Measurements from ENCODE around the gene VPS54. TPM values are rescaled to one million over a fixed set of nuclear protein-coding genes. Genes with fewer than 3 reads are reported as not detected.
"Not testable (repeated sequence)": the region's sequence is repeated elsewhere in the genome, so short reads cannot be mapped to it uniquely, and the experiment has no call there.

The VPS54 gene
- total RNA-seq, 1 experiment from 2014 or later, result 12.4 TPM

GRCh38 chr2:63994329-63995070 lies 24.7 kb downstream of the VPS54 start:
- intact Hi-C loops (cut with micrococcal nuclease); H4K20me1 ChIP-seq (ENCODE audit: insufficient read depth); H3K27ac ChIP-seq (ENCODE audit: low read depth, low read length); DNase-seq (ENCODE audit: low read depth, low spot score); H3K27me3 ChIP-seq (ENCODE audit: insufficient read depth, low read length); H3K9me3 ChIP-seq (ENCODE audit: control insufficient read depth in 1 of 2, insufficient read depth in 1 of 2, low read depth in 1 of 2, low read length in 2 of 2); H3K4me2 ChIP-seq (ENCODE audit: low read length); CTCF ChIA-PET; H3K4me3 ChIP-seq (replicated peaks in 1 of 2; ENCODE audit: low read depth in 1 of 2, low read length in 2 of 2); RAD21 ChIA-PET (ENCODE audit: low non-redundant PET in 1 of 2, low total read pairs in 2 of 2, uncharacterized antibody in 2 of 2, unreplicated experiment in 2 of 2); H3K36me3 ChIP-seq (ENCODE audit: control insufficient read depth in 1 of 2, insufficient read depth in 2 of 2, low read length in 2 of 2); H3K9me2 ChIP-seq (ENCODE audit: insufficient read depth); BruUV-seq (replicated peaks); H3K79me2 ChIP-seq (ENCODE audit: insufficient read depth, low read length); POLR2A ChIA-PET; H2AFZ ChIP-seq (ENCODE audit: low read depth, low read length, poor library complexity, severe bottlenecking); H3K4me1 ChIP-seq (ENCODE audit: control insufficient read depth in 1 of 2, insufficient read depth in 2 of 2, low read length in 2 of 2); ATAC-seq; H3K9ac ChIP-seq (ENCODE audit: low read length): not testable (repeated sequence)

DNA sequence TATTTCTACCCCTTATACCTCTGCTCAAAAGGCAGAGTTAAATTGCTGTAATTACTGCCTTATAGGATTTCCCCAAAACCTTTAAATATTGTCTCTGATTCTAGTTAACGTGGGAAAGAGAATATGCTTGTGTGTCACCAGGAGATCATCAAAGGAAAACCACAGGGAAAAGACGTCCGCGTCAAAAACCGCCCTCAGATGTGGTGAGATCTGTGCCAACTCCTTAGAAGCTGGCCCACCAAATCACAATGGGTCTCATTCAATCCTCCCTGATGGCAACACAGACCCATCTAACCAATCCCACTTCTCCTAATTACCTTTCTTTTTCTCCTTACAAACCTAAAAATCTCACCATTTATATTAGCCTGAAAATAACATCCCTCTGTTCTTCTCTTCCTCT lies 25.4 kb downstream of the VPS54 start:
- Histone ChIP-seq H3K9ac (ENCODE audit: low read length) (no peak overlapping the region), H3K36me3 (ENCODE audit: control insufficient read depth in 1 of 2, insufficient read depth in 2 of 2, low read length in 2 of 2) (no peaks in the 10 kb centered on the region), H3K27me3 (ENCODE audit: insufficient read depth, low read length) (no peaks in the 10 kb centered on the region), H3K4me2 (ENCODE audit: low read length) (no peak overlapping the region), H4K20me1 (ENCODE audit: insufficient read depth) (no peaks in the 10 kb centered on the region), H3K79me2 (ENCODE audit: insufficient read depth, low read length) (no peaks in the 10 kb centered on the region), H3K27ac (ENCODE audit: low read depth, low read length) (no peak overlapping the region), H3K9me2 (ENCODE audit: insufficient read depth) (no peaks in the 10 kb centered on the region), H3K9me3 (ENCODE audit: control insufficient read depth in 1 of 2, insufficient read depth in 1 of 2, low read depth in 1 of 2, low read length in 2 of 2) (no peaks in the 10 kb centered on the region; a peak in 1 of 4 replicates), H3K4me1 (ENCODE audit: control insufficient read depth in 1 of 2, insufficient read depth in 2 of 2, low read length in 2 of 2) (no peaks in the 10 kb centered on the region), H3K4me3 (replicated peaks in 1 of 2; ENCODE audit: low read depth in 1 of 2, low read length in 2 of 2) (no peak overlapping the region), H2AFZ (ENCODE audit: low read depth, low read length, poor library complexity, severe bottlenecking) (no peak overlapping the region)
- ChIA-PET POLR2A (no interaction called here), RAD21 (ENCODE audit: low non-redundant PET in 1 of 2, low total read pairs in 2 of 2, uncharacterized antibody in 2 of 2, unreplicated experiment in 2 of 2) (no interaction called here), CTCF (no interaction called here)
- intact Hi-C loops (cut with micrococcal nuclease), result no loop called here
- no peak for DNase-seq (ENCODE audit: low read depth, low spot score)
- no peak for ATAC-seq
- BruUV-seq (replicated peaks), result no TSS peak
- TF ChIP-seq POLR2A (IDR thresholded peaks at IDR 0.05; ENCODE audit: borderline replicate concordance, extremely low read depth, insufficient read depth, insufficient read length) (no peak), ZBTB33 (IDR thresholded peaks at IDR 0.05; ENCODE audit: extremely low read depth, insufficient replicate concordance, low read length) (no peak), EZH2 (IDR thresholded peaks at IDR 0.05) (no peak), POLR2AphosphoS5 (IDR thresholded peaks at IDR 0.05; ENCODE audit: low read depth, low read length) (no peak), REST (IDR thresholded peaks at IDR 0.05; ENCODE audit: low read depth) (no peak), FOSL1 (IDR thresholded peaks at IDR 0.05; ENCODE audit: low read depth) (no peak), ZFX (IDR thresholded peaks at IDR 0.05) (no peak), EGR1 (IDR thresholded peaks at IDR 0.05; ENCODE audit: low read depth) (no peak), JUND (IDR thresholded peaks at IDR 0.05) (no peak), ELF1 (IDR thresholded peaks at IDR 0.05; ENCODE audit: borderline replicate concordance, low read depth) (no peak), RAD21 (IDR thresholded peaks at IDR 0.05; ENCODE audit: low read depth) (no peak), CEBPB (IDR thresholded peaks at IDR 0.05; ENCODE audit: low read depth) (no peak), CBX3 (IDR thresholded peaks at IDR 0.05; ENCODE audit: low read depth) (no peak), TCF7L2 (IDR thresholded peaks at IDR 0.05; ENCODE audit: borderline replicate concordance, extremely low read depth, insufficient read depth, insufficient read length) (no peak), SP1 (IDR thresholded peaks at IDR 0.05; ENCODE audit: low read depth) (no peak), EZH2phosphoT487 (IDR thresholded peaks at IDR 0.05; ENCODE audit: borderline replicate concordance) (no peak)
